Measurements from ENCODE around the gene FIP1L1. TPM values are rescaled to one million over a fixed set of nuclear protein-coding genes. Genes with fewer than 3 reads are reported as not detected.
A peak's percentile ranks its signal among the peaks of the same experiment; 100 is the strongest.
"Not testable (repeated sequence)": the region's sequence is repeated elsewhere in the genome, so short reads cannot be mapped to it uniquely, and the experiment has no call there.

The FIP1L1 gene
- total and polyA plus RNA-seq, 10 of the 15 experiments (the other 5 are each of a cell fraction or from before 2014, with no cell fraction given), result 28.1 to 110 (median 59.4) TPM

DNA sequence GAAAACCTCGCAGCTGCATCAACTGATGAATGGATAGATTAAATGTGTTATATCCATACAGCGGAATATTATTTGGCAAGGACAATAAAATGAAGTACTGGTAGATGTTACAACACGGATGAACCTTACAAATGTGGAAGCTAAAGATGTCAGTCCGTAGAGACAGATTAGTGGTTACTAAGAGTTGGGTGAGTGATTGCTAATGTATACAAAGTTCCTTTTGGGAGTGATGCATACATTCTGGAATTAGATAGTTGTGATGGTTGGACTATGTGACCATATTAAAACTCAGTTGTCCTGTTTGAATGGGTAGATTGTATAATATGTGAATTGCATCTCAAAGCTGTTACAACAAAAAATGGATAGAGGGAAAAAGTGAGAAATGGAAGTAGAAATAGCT lies 2.8 kb downstream of the FIP1L1 start:
- ATAC-seq (no peak), FAIRE-seq (no peak), DNase-seq (ENCODE audit: low read depth, low spot score) (no peak)
- H3K4me1 ChIP-seq (ENCODE audit: control insufficient read depth, insufficient read depth, low read length), result no peaks in the 10 kb centered on the region
- no peak overlapping the region for H3K27ac ChIP-seq (ENCODE audit: control insufficient read depth, insufficient read depth)
- no peaks in the 10 kb centered on the region for H3K9me3 ChIP-seq (replicated peaks; ENCODE audit: control insufficient read depth, insufficient read depth, low read length)
- in situ Hi-C loops (cut with MboI), result no loop called here
- peak overlapping the region; percentile 89; the same call in 1 of the 2 replicates for H3K4me3 ChIP-seq
- no peaks in the 10 kb centered on the region for H3K27me3 ChIP-seq (replicated peaks in 1 of 2; ENCODE audit: control insufficient read depth in 2 of 2, insufficient read depth in 2 of 2, low read length in 1 of 2)
- peak overlapping the region; percentile 34; the same call in 1 of the 2 replicates for H3K4me2 ChIP-seq (ENCODE audit: control insufficient read depth, insufficient read depth)
- no peak overlapping the region for H3K9ac ChIP-seq (ENCODE audit: control insufficient read depth, insufficient read depth, low read length)
- H2AFZ ChIP-seq (ENCODE audit: control insufficient read depth, low read depth, low read length), result no peak overlapping the region
- WGBS (ENCODE audit: insufficient coverage, insufficient replicate concordance, low lambda C conversion rate, missing lambda C conversion rate), result 75% methylated on average over 4 of the region's 4 CpGs
- intact Hi-C loops (cut with micrococcal nuclease; ENCODE audit: unreplicated experiment), result loop anchor here (10.0 kb wide), 1 partner anchor 365 kb away; no protein-coding TSS in a partner anchor
- SMC1A ChIA-PET (ENCODE audit: uncharacterized antibody, unreplicated experiment), result interaction anchor here (0.6 to 3.9 kb wide), 18 partner anchors 10 to 424 kb away, joined by 3 to 32 read pairs (median 4); partner anchors contain the start of gene SCFD2
- POLR2A ChIA-PET, result interaction anchor here (0.7 to 5.7 kb wide), 3 partner anchors 9 to 239 kb away, joined by 3 to 32 read pairs (median 4); partner anchors contain the start of gene SCFD2
- H3K79me2 ChIP-seq (ENCODE audit: control insufficient read depth, insufficient read depth, low read length), result peaks cover 49% of the 10 kb centered on the region
- no peaks in the 10 kb centered on the region; the same call in 1 of the 2 replicates for H4K20me1 ChIP-seq (ENCODE audit: control insufficient read depth, insufficient read depth)
- CTCF ChIA-PET, result interaction anchor here (0.9 to 3.3 kb wide), 10 partner anchors 9 to 468 kb away, joined by 3 to 11 read pairs (median 4); no protein-coding TSS in a partner anchor
- TF ChIP-seq, protein P1, sequence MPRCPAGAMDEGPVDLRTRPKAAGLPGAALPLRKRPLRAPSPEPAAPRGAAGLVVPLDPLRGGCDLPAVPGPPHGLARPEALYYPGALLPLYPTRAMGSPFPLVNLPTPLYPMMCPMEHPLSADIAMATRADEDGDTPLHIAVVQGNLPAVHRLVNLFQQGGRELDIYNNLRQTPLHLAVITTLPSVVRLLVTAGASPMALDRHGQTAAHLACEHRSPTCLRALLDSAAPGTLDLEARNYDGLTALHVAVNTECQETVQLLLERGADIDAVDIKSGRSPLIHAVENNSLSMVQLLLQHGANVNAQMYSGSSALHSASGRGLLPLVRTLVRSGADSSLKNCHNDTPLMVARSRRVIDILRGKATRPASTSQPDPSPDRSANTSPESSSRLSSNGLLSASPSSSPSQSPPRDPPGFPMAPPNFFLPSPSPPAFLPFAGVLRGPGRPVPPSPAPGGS (IDR thresholded peaks at IDR 0.05; ENCODE audit: borderline replicate concordance, insufficient read depth, low read depth, low read length, poor library complexity, severe bottlenecking), result no peak
- TF ChIP-seq NFYA (IDR thresholded peaks at IDR 0.05; ENCODE audit: borderline replicate concordance, low read depth, low read length), result no peak
- TF ChIP-seq, protein P2, sequence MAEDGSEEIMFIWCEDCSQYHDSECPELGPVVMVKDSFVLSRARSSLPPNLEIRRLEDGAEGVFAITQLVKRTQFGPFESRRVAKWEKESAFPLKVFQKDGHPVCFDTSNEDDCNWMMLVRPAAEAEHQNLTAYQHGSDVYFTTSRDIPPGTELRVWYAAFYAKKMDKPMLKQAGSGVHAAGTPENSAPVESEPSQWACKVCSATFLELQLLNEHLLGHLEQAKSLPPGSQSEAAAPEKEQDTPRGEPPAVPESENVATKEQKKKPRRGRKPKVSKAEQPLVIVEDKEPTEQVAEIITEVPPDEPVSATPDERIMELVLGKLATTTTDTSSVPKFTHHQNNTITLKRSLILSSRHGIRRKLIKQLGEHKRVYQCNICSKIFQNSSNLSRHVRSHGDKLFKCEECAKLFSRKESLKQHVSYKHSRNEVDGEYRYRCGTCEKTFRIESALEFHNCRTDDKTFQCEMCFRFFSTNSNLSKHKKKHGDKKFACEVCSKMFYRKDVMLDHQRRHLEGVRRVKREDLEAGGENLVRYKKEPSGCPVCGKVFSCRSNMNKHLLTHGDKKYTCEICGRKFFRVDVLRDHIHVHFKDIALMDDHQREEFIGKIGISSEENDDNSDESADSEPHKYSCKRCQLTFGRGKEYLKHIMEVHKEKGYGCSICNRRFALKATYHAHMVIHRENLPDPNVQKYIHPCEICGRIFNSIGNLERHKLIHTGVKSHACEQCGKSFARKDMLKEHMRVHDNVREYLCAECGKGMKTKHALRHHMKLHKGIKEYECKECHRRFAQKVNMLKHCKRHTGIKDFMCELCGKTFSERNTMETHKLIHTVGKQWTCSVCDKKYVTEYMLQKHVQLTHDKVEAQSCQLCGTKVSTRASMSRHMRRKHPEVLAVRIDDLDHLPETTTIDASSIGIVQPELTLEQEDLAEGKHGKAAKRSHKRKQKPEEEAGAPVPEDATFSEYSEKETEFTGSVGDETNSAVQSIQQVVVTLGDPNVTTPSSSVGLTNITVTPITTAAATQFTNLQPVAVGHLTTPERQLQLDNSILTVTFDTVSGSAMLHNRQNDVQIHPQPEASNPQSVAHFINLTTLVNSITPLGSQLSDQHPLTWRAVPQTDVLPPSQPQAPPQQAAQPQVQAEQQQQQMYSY (CRISPR knock-in tag; IDR thresholded peaks at IDR 0.05), result no peak
- BruUV-seq (replicated peaks), result no TSS peak
- RAD21 ChIA-PET (ENCODE audit: unreplicated experiment), result interaction anchor here (0.6 to 1.1 kb wide), 8 partner anchors 11 to 550 kb away, joined by 3 to 4 read pairs (median 4); partner anchors contain the start of gene SCFD2
- H3K36me3 ChIP-seq (ENCODE audit: control insufficient read depth in 2 of 2, insufficient read depth in 2 of 2, low read length in 1 of 2), result peaks cover 0 to 8% of the 10 kb centered on the region in 2 experiments; a peak in 1 of 4 replicates

DNA sequence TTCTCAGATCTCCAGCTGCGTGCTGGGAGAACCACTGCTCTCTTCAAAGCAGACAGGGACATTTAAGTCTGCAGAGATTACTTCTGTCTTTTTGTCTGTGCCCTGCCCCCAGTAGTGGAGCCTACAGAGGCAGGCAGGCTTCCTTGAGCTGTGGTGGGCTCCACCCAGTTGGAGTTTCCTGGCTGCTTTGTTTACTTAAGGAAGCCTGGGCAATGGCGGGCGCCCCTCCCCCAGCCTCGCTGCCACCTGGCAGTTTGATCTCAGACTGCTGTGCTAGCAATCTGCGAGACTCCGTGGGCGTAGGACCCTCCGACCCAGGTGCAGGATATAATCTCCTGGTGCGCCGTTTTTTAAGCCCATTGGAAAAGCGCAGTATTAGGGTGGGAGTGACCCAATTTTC lies 32.0 kb downstream of the FIP1L1 start:
- in situ Hi-C loops (cut with MboI); RAD21 ChIA-PET (ENCODE audit: unreplicated experiment); POLR2A ChIA-PET: not testable (repeated sequence)

More for the DNA sequence above, 32.0 kb downstream of the FIP1L1 start:
- FAIRE-seq; ATAC-seq; H3K36me3 ChIP-seq (ENCODE audit: control insufficient read depth in 2 of 2, insufficient read depth in 2 of 2, low read length in 1 of 2); H3K4me1 ChIP-seq (ENCODE audit: control insufficient read depth, insufficient read depth, low read length); BruUV-seq (replicated peaks); H3K4me3 ChIP-seq; CTCF ChIA-PET; H4K20me1 ChIP-seq (ENCODE audit: control insufficient read depth, insufficient read depth); H3K4me2 ChIP-seq (ENCODE audit: control insufficient read depth, insufficient read depth); H3K9me3 ChIP-seq (replicated peaks; ENCODE audit: control insufficient read depth, insufficient read depth, low read length); H3K9ac ChIP-seq (ENCODE audit: control insufficient read depth, insufficient read depth, low read length); H2AFZ ChIP-seq (ENCODE audit: control insufficient read depth, low read depth, low read length); DNase-seq (ENCODE audit: low read depth, low spot score); intact Hi-C loops (cut with micrococcal nuclease; ENCODE audit: unreplicated experiment); H3K27me3 ChIP-seq (replicated peaks in 1 of 2; ENCODE audit: control insufficient read depth in 2 of 2, insufficient read depth in 2 of 2, low read length in 1 of 2); H3K27ac ChIP-seq (ENCODE audit: control insufficient read depth, insufficient read depth): not testable (repeated sequence)
- H3K79me2 ChIP-seq (ENCODE audit: control insufficient read depth, insufficient read depth, low read length), result peaks cover 17% of the 10 kb centered on the region
- SMC1A ChIA-PET (ENCODE audit: uncharacterized antibody, unreplicated experiment), result interaction anchor here (1.0 kb wide), 1 partner anchor 34 kb away, joined by 3 read pairs; no protein-coding TSS in a partner anchor
- WGBS (ENCODE audit: insufficient coverage, insufficient replicate concordance, low lambda C conversion rate, missing lambda C conversion rate), result 97% methylated on average over 10 of the region's 11 CpGs

Data from GM12878 (cell line).